EH (cell line): ENCODE data around the gene DMRTB1.

Experiments used
- DNase-seq: peaks from one replicate; pipeline ENCODE4 v3.0.0-alpha.2; 2015; ENCODE audit warnings: low read depth

DMRTB1 gene

GRCh38 chr1:53459321-53460175 lies at the start of gene DMRTB1:
DMRTB1 (plus strand) TSS chr1:53459399; CDS start chr1:53459454, 55 bp downstream.
- no peak for DNase-seq

GRCh38 chr1:53409695-53410094 lies 49.5 kb upstream of the DMRTB1 start:
- no peak for DNase-seq

GRCh38 chr1:53410100-53410541 lies 49.1 kb upstream of the DMRTB1 start:
- DNase-seq, result peak; percentile 74

GRCh38 chr1:53410701-53411100 lies 48.5 kb upstream of the DMRTB1 start:
- DNase-seq, result no peak

- DNase-seq, result peak; percentile 60
Observed at GRCh38 chr1:53411541-53412152, 47.6 kb upstream of the DMRTB1 start.

GRCh38 chr1:53412285-53413174 lies 46.7 kb upstream of the DMRTB1 start:
- peak; percentile 32 for DNase-seq

GRCh38 chr1:53413175-53414001 lies 45.8 kb upstream of the DMRTB1 start:
- peak; percentile 89 for DNase-seq

GRCh38 chr1:53414632-53415031 lies 44.6 kb upstream of the DMRTB1 start:
- no peak for DNase-seq

- DNase-seq, result no peak
Observed at GRCh38 chr1:53415432-53415831, 43.8 kb upstream of the DMRTB1 start.

- no peak for DNase-seq
Observed at GRCh38 chr1:53416269-53416813, 42.9 kb upstream of the DMRTB1 start.

GRCh38 chr1:53417074-53417511 lies 42.1 kb upstream of the DMRTB1 start:
- DNase-seq, result no peak

GRCh38 chr1:53419034-53419433 lies 40.2 kb upstream of the DMRTB1 start:
- no peak for DNase-seq

GRCh38 chr1:53420341-53420740 lies 38.9 kb upstream of the DMRTB1 start:
- peak; percentile 23 for DNase-seq

- DNase-seq, result no peak
Observed at GRCh38 chr1:53421208-53421607, 38.0 kb upstream of the DMRTB1 start.

GRCh38 chr1:53430261-53430660 lies 28.9 kb upstream of the DMRTB1 start:
- peak; percentile 41 for DNase-seq

- no peak for DNase-seq
Observed at GRCh38 chr1:53430779-53431178, 28.4 kb upstream of the DMRTB1 start.

GRCh38 chr1:53431244-53431643 lies 28.0 kb upstream of the DMRTB1 start:
- DNase-seq, result no peak

- no peak for DNase-seq
Observed at GRCh38 chr1:53431805-53432565, 27.2 kb upstream of the DMRTB1 start.

- DNase-seq, result no peak
Observed at GRCh38 chr1:53432611-53433010, 26.6 kb upstream of the DMRTB1 start.

GRCh38 chr1:53434405-53435007 lies 24.7 kb upstream of the DMRTB1 start:
- peak; percentile 52 for DNase-seq
